PC-3 (cell line): ENCODE measurements around the gene OSBPL9. TPM values are rescaled to one million over a fixed set of nuclear protein-coding genes. Genes with fewer than 3 reads are reported as not detected.

Source experiments
- ATAC-seq: fragments of 200-7000 bp; cut with Tn5 transposase; 2 replicates; pipeline ENCODE4 v1.9.1; 2020; ENCODE audit warnings: mild to moderate bottlenecking, moderate library complexity
- BruUV-seq: library from RNA; stranded (reverse); fragments of 400-500 nt; replicated peaks from 2 replicates; lab custom pipeline; 2021; lab: Mats Ljungman, UMichigan
- CTCF ChIA-PET: fragments of 300-600 bp; sonication (Branson Sonifier 250); formaldehyde crosslinking; loops from one replicate; lab custom pipeline; 2022; ENCODE audit warnings: antibody characterized with exemption; lab: Charles Lee
- POLR2A ChIA-PET: fragments of 300-600 bp; sonication (Branson Sonifier 250); formaldehyde crosslinking; loops from one replicate; lab custom pipeline; 2022; ENCODE audit warnings: antibody characterized with exemption; ENCODE audit not compliant: unreplicated experiment; lab: Charles Lee
- DNase-seq: peaks from one replicate; pipeline ENCODE4 v3.0.0-alpha.2; 2015
- H2AFZ ChIP-seq: fragments of 300-600 bp; sonication (generic); 2 replicates; pipeline ENCODE4 v1.6.0; 2016; ENCODE audit warnings: antibody characterized with exemption, low read length
- H3F3A ChIP-seq: fragments of 300-600 bp; sonication (generic); one replicate; pipeline ENCODE4 v1.6.0; 2017; ENCODE audit warnings: antibody characterized with exemption, low read length, control low read depth, mild to moderate bottlenecking; ENCODE audit not compliant: unreplicated experiment
- H3K27ac ChIP-seq: fragments of 300-600 bp; sonication (generic); 2 replicates; pipeline ENCODE4 v1.5.1; 2016; ENCODE audit warnings: mild to moderate bottlenecking, low read length
- H3K27me3 ChIP-seq: fragments of 300-600 bp; sonication (generic); 2 replicates; pipeline ENCODE4 v1.6.1; 2016; ENCODE audit warnings: low read length, mixed read lengths
- H3K36me3 ChIP-seq: fragments of 300-600 bp; sonication (generic); 2 replicates; pipeline ENCODE4 v1.6.1; 2016; ENCODE audit warnings: low read depth, mixed run types, low read length, mixed read lengths
- H3K4me1 ChIP-seq: fragments of 300-600 bp; sonication (generic); 2 replicates; pipeline ENCODE4 v1.5.1; 2016; ENCODE audit warnings: low read length; ENCODE audit not compliant: insufficient read depth
- H3K4me2 ChIP-seq: fragments of 300-600 bp; sonication (generic); 2 replicates; pipeline ENCODE4 v1.6.0; 2016; ENCODE audit warnings: low read length
- H3K4me3 ChIP-seq: fragments of 300-600 bp; sonication (generic); 2 replicates; pipeline ENCODE4 v1.5.1; 2016; ENCODE audit warnings: mild to moderate bottlenecking, low read length, mixed read lengths
- H3K79me2 ChIP-seq: fragments of 300-600 bp; sonication (generic); 2 replicates; pipeline ENCODE4 v1.6.1; 2017; ENCODE audit warnings: low read length, mixed read lengths
- H3K9ac ChIP-seq: fragments of 300-600 bp; sonication (generic); 2 replicates; pipeline ENCODE4 v1.6.0; 2016; ENCODE audit warnings: mild to moderate bottlenecking, low read length
- H3K9me2 ChIP-seq: fragments of 300-600 bp; sonication (generic); replicated peaks from 2 replicates; pipeline ENCODE4 v1.6.1; 2016; ENCODE audit warnings: mixed run types, low read length, mixed read lengths
- H3K9me3 ChIP-seq: fragments of 300-600 bp; sonication (generic); 2 replicates; pipeline ENCODE4 v1.6.1; 2016; ENCODE audit warnings: low read length, mixed read lengths
- H4K20me1 ChIP-seq: fragments of 300-600 bp; sonication (generic); 2 replicates; pipeline ENCODE4 v1.6.1; 2016; ENCODE audit warnings: low read length, mixed read lengths
- CTCF ChIP-seq: fragments of 300-600 bp; sonication (generic); conservative IDR thresholded peaks from 2 replicates; pipeline ENCODE4 v1.5.1; 2017; ENCODE audit warnings: antibody characterized with exemption, low read depth, mild to moderate bottlenecking, low read length
- EZH2 ChIP-seq: fragments of 300-600 bp; sonication (generic); IDR thresholded peaks from one replicate; pipeline ENCODE4 v1.6.1; 2017; ENCODE audit warnings: antibody characterized with exemption, mild to moderate bottlenecking, low read length; ENCODE audit not compliant: unreplicated experiment
- EZH2phosphoT487 ChIP-seq: fragments of 300-600 bp; sonication (generic); IDR thresholded peaks from 2 replicates; pipeline ENCODE4 v1.6.1; 2018; ENCODE audit warnings: mild to moderate bottlenecking, antibody characterized with exemption, low read length, borderline replicate concordance
- intact Hi-C: fragments of 100-400 bp; cut with micrococcal nuclease; formaldehyde crosslinking; loops from 2 replicates; pipeline ENCODE4 v1.9.0; 2023
- total RNA-seq: library from RNA; depleted of rRNA; stranded (reverse); fragments of >200 nt; gene quantifications from 2 replicates; pipeline ENCODE4 v1.2.3, GENCODE V29; 2014

Gene OSBPL9
- total RNA-seq, 1 experiment from 2014 or later: 74.7 TPM

GRCh38 chr1:51733793-51734522 is 117.1 kb downstream of the OSBPL9 start:
- H3K4me1 ChIP-seq: peaks cover 30% of the 10 kb centered on the region
- intact Hi-C loops: no loop called here
- H3K36me3 ChIP-seq: no peaks in the 10 kb centered on the region
- no peaks in the 10 kb centered on the region for H3K9me3 ChIP-seq
- BruUV-seq: no TSS peak
- no peak overlapping the region for H2AFZ ChIP-seq
- ATAC-seq (no peak), DNase-seq (no peak)
- H3K27me3 ChIP-seq: no peaks in the 10 kb centered on the region
- no peak for TF ChIP-seq EZH2
- no peak overlapping the region for H3K9ac ChIP-seq
- H3K9me2 ChIP-seq: no peaks in the 10 kb centered on the region
- peaks cover 9% of the 10 kb centered on the region for H3K79me2 ChIP-seq
- ChIA-PET CTCF (interaction anchor here (0.5 kb wide), 1 partner anchor 36 kb away, joined by 5 read pairs; no protein-coding TSS in a partner anchor), POLR2A (no interaction called here)
- no peak overlapping the region for H3K4me3 ChIP-seq
- H4K20me1 ChIP-seq: no peaks in the 10 kb centered on the region
- no peaks in the 10 kb centered on the region for H3F3A ChIP-seq
- H3K4me2 ChIP-seq: no peak overlapping the region
- H3K27ac ChIP-seq: no peak overlapping the region

DNA sequence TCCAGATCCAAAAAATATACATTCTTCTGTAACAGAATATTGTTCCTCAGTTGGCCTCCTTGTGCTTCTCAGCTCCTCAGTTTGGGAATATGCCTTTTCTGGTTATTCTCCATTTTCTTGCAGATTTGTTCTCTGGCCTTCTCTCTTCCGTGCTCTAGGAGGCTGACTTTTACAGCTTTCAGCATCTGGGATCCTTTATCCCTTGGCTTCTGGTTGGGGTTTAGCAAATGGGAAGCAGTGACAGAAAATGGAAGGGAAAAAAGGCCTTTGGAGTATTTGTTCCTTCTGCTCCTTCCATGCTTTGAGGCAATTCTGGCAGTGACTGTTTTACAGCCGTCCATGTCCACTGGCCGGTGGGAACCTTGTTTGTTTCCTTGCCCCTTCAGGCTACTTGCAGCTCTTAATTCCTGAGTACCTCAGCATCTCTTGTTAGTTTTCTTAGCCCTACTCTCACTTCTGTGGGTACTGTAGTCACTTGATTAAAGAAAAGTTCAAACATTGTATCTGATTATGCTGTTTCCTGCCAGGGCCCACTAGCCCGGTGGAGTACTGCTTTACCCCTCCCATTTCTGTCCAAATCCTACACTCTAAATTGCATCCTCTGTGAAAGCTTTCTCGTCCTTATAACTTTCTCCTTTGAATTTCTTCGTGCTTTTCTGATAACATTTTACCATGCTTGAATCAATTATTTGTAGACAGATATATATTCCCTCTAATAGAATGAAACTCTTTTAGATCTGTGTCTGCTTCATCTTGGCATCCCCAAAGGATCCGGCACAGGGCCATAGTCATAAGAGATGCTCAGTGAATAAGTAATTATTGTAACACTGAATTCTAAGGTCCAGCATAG is 118.2 kb downstream of the OSBPL9 start:
- CTCF ChIA-PET: no interaction called here
- H2AFZ ChIP-seq: no peak overlapping the region
- no peaks in the 10 kb centered on the region for H3K9me3 ChIP-seq
- H4K20me1 ChIP-seq: no peaks in the 10 kb centered on the region
- no peaks in the 10 kb centered on the region for H3K27me3 ChIP-seq
- peaks cover 10% of the 10 kb centered on the region for H3K79me2 ChIP-seq
- H3K9ac ChIP-seq: no peak overlapping the region
- no TSS peak for BruUV-seq
- peaks cover 30% of the 10 kb centered on the region for H3K4me1 ChIP-seq
- no peak overlapping the region for H3K4me2 ChIP-seq
- ATAC-seq (no peak), DNase-seq (no peak)
- POLR2A ChIA-PET: no interaction called here
- no peaks in the 10 kb centered on the region for H3F3A ChIP-seq
- intact Hi-C loops: no loop called here
- H3K36me3 ChIP-seq: no peaks in the 10 kb centered on the region
- no peak overlapping the region for H3K27ac ChIP-seq
- TF ChIP-seq EZH2 (no peak), CTCF (no peak), EZH2phosphoT487 (no peak)
- no peaks in the 10 kb centered on the region for H3K9me2 ChIP-seq
- no peak overlapping the region for H3K4me3 ChIP-seq

- H2AFZ ChIP-seq: no peak overlapping the region
- H3K27me3 ChIP-seq: no peaks in the 10 kb centered on the region
- no peaks in the 10 kb centered on the region for H3K9me3 ChIP-seq
- H4K20me1 ChIP-seq: no peaks in the 10 kb centered on the region
- H3K4me2 ChIP-seq: no peak overlapping the region
- no peaks in the 10 kb centered on the region for H3K9me2 ChIP-seq
- TF ChIP-seq EZH2phosphoT487 (no peak), EZH2 (no peak)
- CTCF ChIA-PET: no interaction called here
- no TSS peak for BruUV-seq
- H3K9ac ChIP-seq: no peak overlapping the region
- no peak overlapping the region for H3K4me3 ChIP-seq
- no peak for ATAC-seq
- H3F3A ChIP-seq: no peaks in the 10 kb centered on the region
- intact Hi-C loops: no loop called here
- H3K4me1 ChIP-seq: peaks cover 33% of the 10 kb centered on the region
- H3K79me2 ChIP-seq: peaks cover 10% of the 10 kb centered on the region
- H3K27ac ChIP-seq: no peak overlapping the region
- POLR2A ChIA-PET: interaction anchor here (0.6 kb wide), 1 partner anchor 105 kb away, joined by 3 read pairs; no protein-coding TSS in a partner anchor
- DNase-seq: no peak
- H3K36me3 ChIP-seq: no peaks in the 10 kb centered on the region
Observed at GRCh38 chr1:51735746-51736254, 118.9 kb downstream of the OSBPL9 start.
